Measurements from ENCODE around the gene ZNF804B.

Gene ZNF804B

GRCh38 chr7:88759230-88760135, at the start of gene ZNF804B:
TSS of gene ZNF804B (plus strand) at chr7:88759700. CDS start at chr7:88759977, 277 bp downstream.
- DNase-seq (ENCODE audit: extremely low read depth in 1 of 2, low read depth in 1 of 2), result no peak

- no peak for DNase-seq (ENCODE audit: extremely low read depth in 1 of 2, low read depth in 1 of 2)
These were observed 23.6 kb upstream of the ZNF804B start for GRCh38 chr7:88735920-88736319.

DNA sequence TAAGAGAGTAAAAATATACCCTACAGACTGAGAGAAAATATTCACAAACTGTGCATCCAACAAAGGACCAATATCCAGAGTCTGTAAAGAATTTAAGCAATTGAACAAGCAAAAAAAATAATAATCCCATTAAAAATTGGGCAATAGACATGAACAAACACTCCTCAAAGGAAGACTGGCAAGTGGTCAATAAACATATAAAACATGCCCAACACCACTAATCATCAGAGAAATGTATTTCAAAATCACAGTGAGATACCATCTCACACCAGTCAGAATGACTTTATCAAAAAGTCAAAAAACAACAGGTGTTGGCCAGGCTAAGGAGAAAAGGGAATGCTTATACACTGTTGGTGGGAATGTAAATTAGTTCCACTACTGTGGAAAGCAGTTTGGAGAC, 21.9 kb upstream of the ZNF804B start:
- no peak for DNase-seq (ENCODE audit: extremely low read depth in 1 of 2, low read depth in 1 of 2)

DNA sequence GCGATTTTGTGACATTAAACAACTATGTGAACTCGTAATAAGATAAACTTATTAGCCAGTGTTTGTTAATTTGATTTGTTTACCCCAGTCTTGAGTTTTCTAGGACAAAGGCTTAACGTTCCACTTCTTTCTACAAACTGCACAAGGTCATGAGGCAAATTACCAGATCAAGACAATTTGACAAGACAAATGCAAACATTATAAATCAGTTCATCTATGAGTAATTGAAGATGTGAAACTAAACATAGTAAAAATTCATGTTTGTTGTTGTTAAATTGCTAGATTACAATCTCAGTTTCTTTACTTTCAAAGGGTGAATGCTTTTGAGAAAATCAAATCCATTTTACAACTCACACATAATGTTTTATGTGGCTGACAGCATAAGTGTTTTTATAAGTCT, 13.4 kb upstream of the ZNF804B start:
- DNase-seq (ENCODE audit: extremely low read depth in 1 of 2, low read depth in 1 of 2), result no peak

DNA sequence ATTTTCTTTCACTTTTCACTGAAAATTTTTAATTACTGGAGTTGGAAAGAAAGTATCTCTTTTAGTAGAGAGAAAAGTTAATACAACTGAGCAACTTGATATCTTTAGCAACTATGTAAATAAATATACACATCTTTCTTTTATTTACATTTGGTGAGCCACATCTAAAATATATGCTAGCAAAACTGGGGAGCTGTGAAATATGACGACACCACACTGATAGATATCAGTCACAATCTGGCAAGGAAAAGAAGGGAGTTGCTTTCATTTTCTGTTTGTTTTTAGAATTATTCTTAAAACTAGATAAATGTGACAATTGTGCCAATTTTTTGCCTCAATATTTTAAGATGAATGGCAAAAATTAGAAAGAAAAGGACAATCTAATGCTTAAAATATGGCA, 2.7 kb upstream of the ZNF804B start:
- no peak for DNase-seq (ENCODE audit: extremely low read depth in 1 of 2, low read depth in 1 of 2)

- DNase-seq (ENCODE audit: extremely low read depth in 1 of 2, low read depth in 1 of 2), result no peak
These were observed 2.1 kb upstream of the ZNF804B start for GRCh38 chr7:88757371-88757770.

- DNase-seq (ENCODE audit: extremely low read depth in 1 of 2, low read depth in 1 of 2), result no peak
These were observed 895 bp upstream of the ZNF804B start for GRCh38 chr7:88758381-88759229.

GRCh38 chr7:88760136-88760515, 626 bp downstream of the ZNF804B start:
- DNase-seq (ENCODE audit: extremely low read depth in 1 of 2, low read depth in 1 of 2), result no peak

GRCh38 chr7:88761779-88762178, 2.3 kb downstream of the ZNF804B start:
- DNase-seq (ENCODE audit: extremely low read depth in 1 of 2, low read depth in 1 of 2), result no peak

GRCh38 chr7:88771417-88771816, 11.9 kb downstream of the ZNF804B start:
- no peak for DNase-seq (ENCODE audit: extremely low read depth in 1 of 2, low read depth in 1 of 2)

GRCh38 chr7:88772776-88773175, 13.3 kb downstream of the ZNF804B start:
- DNase-seq (ENCODE audit: extremely low read depth in 1 of 2, low read depth in 1 of 2), result no peak

DNA sequence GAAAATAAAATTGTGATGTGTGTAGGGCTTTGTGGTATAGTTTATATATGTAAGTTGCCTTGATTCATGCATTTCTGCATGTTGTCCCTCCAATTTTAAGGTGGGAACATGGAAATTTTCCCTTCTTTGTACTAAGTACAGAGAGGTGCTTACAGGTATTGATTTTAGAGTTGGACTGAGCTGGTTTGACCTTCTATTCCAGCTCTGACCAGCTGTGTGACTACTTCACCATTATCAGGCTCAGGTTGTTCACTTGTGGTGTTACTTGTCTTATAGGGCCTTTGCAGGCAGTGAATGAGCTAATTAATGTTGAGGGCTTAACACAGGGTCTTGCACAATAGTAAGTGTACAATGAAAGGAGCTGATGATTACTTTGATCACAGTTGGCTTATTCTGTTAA, 16.3 kb downstream of the ZNF804B start:
- no peak for DNase-seq (ENCODE audit: extremely low read depth in 1 of 2, low read depth in 1 of 2)

DNA sequence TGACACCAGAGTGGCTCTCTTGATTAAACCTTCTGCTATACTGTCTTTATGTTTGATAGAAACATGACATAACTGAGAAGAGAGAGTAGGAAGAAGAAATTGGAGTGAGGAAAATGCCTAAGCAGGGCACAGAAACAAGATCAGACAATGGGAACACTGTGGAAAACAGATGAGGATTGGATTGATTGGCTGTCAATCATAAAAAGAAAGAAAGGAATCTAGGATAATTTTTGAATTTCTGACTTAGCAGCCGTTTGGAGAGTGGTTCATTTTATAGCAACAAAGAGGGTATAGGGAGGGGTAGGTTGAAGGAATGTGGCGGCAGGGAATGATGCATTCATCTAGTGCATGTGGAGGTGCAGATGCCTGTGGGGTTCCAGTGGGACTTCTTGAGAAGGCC, 28.3 kb downstream of the ZNF804B start:
- no peak for DNase-seq (ENCODE audit: extremely low read depth in 1 of 2, low read depth in 1 of 2)

GRCh38 chr7:88789480-88790064, 30.1 kb downstream of the ZNF804B start:
- DNase-seq (ENCODE audit: extremely low read depth in 1 of 2, low read depth in 1 of 2), result no peak

GRCh38 chr7:88791891-88792290, 32.4 kb downstream of the ZNF804B start:
- DNase-seq (ENCODE audit: extremely low read depth in 1 of 2, low read depth in 1 of 2), result no peak

GRCh38 chr7:88792361-88792760, 32.9 kb downstream of the ZNF804B start:
- no peak for DNase-seq (ENCODE audit: extremely low read depth in 1 of 2, low read depth in 1 of 2)

- DNase-seq (ENCODE audit: extremely low read depth in 1 of 2, low read depth in 1 of 2), result no peak
These were observed 36.1 kb downstream of the ZNF804B start, which contains the start of gene TEX47 for GRCh38 chr7:88795553-88795952. TSS of gene TEX47 (minus strand) at chr7:88795737. CDS start at chr7:88794942, 795 bp downstream.

- DNase-seq (ENCODE audit: extremely low read depth in 1 of 2, low read depth in 1 of 2), result no peak
These were observed 41.5 kb downstream of the ZNF804B start for GRCh38 chr7:88801046-88801445.

DNA sequence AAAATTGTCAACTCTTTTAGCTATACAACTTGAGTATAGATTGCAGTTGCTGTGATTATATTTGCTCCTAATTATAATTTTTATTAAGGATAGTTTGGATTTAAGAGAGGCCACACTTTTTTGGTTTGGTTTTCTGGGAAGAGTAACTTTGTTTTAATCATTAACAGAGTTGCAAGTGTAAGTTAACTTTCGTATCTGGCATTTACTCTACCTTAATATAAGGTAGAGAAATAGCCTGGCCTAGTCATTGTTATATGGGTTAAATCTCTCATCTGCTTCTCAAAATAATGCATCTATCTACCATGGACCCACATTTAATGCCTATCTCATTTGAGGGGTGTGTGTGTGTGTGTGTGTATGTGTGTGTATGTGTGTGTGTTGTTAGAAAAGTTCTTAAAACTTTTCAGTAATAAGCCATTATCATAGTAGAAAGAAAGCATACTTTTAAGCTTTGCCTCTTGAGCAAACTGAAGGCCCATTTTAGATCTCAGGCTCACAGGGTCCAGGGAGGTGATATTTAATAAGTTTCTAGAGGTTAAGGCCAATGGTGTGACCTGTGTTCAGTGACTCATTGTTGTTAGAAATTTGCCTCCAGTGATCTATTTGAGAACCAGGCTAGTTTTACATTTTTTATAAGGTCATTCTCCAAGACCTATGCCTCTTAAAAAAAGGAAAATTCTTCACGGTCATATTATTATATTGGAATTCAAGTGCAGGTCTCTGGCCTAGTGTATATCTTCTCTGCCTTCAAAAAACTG, 47.0 kb downstream of the ZNF804B start:
- DNase-seq (ENCODE audit: extremely low read depth in 1 of 2, low read depth in 1 of 2), result no peak

- DNase-seq (ENCODE audit: extremely low read depth in 1 of 2, low read depth in 1 of 2), result no peak
These were observed 59.1 kb downstream of the ZNF804B start for GRCh38 chr7:88818552-88818951.

- DNase-seq (ENCODE audit: extremely low read depth in 1 of 2, low read depth in 1 of 2), result no peak
These were observed 66.7 kb downstream of the ZNF804B start for GRCh38 chr7:88826222-88826621.

All from activated CD8-positive, alpha-beta memory T cell treated with anti-CD3 and anti-CD28 coated beads for 1 hour (primary cell).